ENCODE measurements around the gene FAM124A. TPM values are rescaled to one million over a fixed set of nuclear protein-coding genes. Genes with fewer than 3 reads are reported as not detected.

Gene FAM124A
- total RNA-seq, 4 donors from 2014 or later: 1.9 to 17.7 (median 2.7) TPM

GRCh38 chr13:51225029-51225428 lies 2.8 kb downstream of the FAM124A start:
- intact Hi-C loops (cut with DNase I; ENCODE audit: low total_unique reads): no loop called here
- in situ Hi-C loops (cut with MboI; ENCODE audit: low pct_ligation_motif_present in 1 of 4, low pct_unique_long_range_greater_than_20kb in 1 of 4, low sequenced_read_pairs in 3 of 4): no loop called here
- Histone ChIP-seq H3K4me1 (peaks cover 0 to 23% (median 9%) of the 10 kb centered on the region in 4 donors), H3K9me3 (no peaks in the 10 kb centered on the region), H3K36me3 (no peaks in the 10 kb centered on the region), H3K27ac (peak overlapping the region in 1 of 4 donors; percentile 23), H3K4me3 (no peak overlapping the region), H3K27me3 (peaks cover 40% of the 10 kb centered on the region)
- TF ChIP-seq POLR2AphosphoS5 (IDR thresholded peaks at IDR 0.05): no peak
- DNase-seq: no peak

- TF ChIP-seq CTCF (IDR thresholded peaks at IDR 0.05) (no peak), POLR2AphosphoS5 (IDR thresholded peaks at IDR 0.05) (no peak), EP300 (IDR thresholded peaks at IDR 0.05; ENCODE audit: low read depth) (no peak), POLR2A (IDR thresholded peaks at IDR 0.05) (no peak)
- Histone ChIP-seq H3K4me3 (no peak overlapping the region), H3K9me3 (no peaks in the 10 kb centered on the region), H3K27me3 (peaks cover 21% of the 10 kb centered on the region), H3K4me1 (peaks cover 0 to 24% (median 10%) of the 10 kb centered on the region in 4 donors), H3K36me3 (no peaks in the 10 kb centered on the region), H3K27ac (peak overlapping the region; percentile 6 to 50 (median 38))
- intact Hi-C loops (cut with DNase I; ENCODE audit: low total_unique reads): no loop called here
- WGBS, 2 donors (ENCODE audit: low coverage in 1 of 2): 57 to 58% methylated on average over 1 of the region's 1 CpG
- DNase-seq: no peak
- in situ Hi-C loops (cut with MboI; ENCODE audit: low pct_ligation_motif_present in 1 of 4, low pct_unique_long_range_greater_than_20kb in 1 of 4, low sequenced_read_pairs in 3 of 4): no loop called here
These were observed 5.2 kb downstream of the FAM124A start for GRCh38 chr13:51227404-51227803.

- intact Hi-C loops (cut with DNase I; ENCODE audit: low total_unique reads) (no loop called here), in situ Hi-C loops (cut with MboI; ENCODE audit: low pct_ligation_motif_present in 1 of 4, low pct_unique_long_range_greater_than_20kb in 1 of 4, low sequenced_read_pairs in 3 of 4) (no loop called here)
- Histone ChIP-seq H3K4me3 (no peak overlapping the region), H3K4me1 (peaks cover 0 to 15% (median 6%) of the 10 kb centered on the region in 4 donors), H3K9me3 (no peaks in the 10 kb centered on the region), H3K27ac (peak overlapping the region in 3 of 4 donors; percentile 19 to 76 (median 61)), H3K36me3 (no peaks in the 10 kb centered on the region), H3K27me3 (peaks cover 5% of the 10 kb centered on the region)
- no peak for DNase-seq
- TF ChIP-seq CTCF (IDR thresholded peaks at IDR 0.05) (no peak), POLR2A (IDR thresholded peaks at IDR 0.05) (no peak), EP300 (IDR thresholded peaks at IDR 0.05; ENCODE audit: low read depth) (no peak), POLR2AphosphoS5 (IDR thresholded peaks at IDR 0.05) (no peak)
- 87 to 88% methylated on average over 9 to 12 of the region's 12 CpGs for WGBS, 2 donors (ENCODE audit: low coverage in 1 of 2)
These were observed 7.0 kb downstream of the FAM124A start for GRCh38 chr13:51229101-51229719.

- H3K27me3 ChIP-seq: no peaks in the 10 kb centered on the region
- TF ChIP-seq POLR2AphosphoS5 (IDR thresholded peaks at IDR 0.05) (no peak), POLR2A (IDR thresholded peaks at IDR 0.05) (no peak), EP300 (IDR thresholded peaks at IDR 0.05; ENCODE audit: low read depth) (no peak), CTCF (IDR thresholded peaks at IDR 0.05) (no peak)
- no peak overlapping the region for H3K4me3 ChIP-seq
- in situ Hi-C loops (cut with MboI; ENCODE audit: low pct_ligation_motif_present in 1 of 4, low pct_unique_long_range_greater_than_20kb in 1 of 4, low sequenced_read_pairs in 3 of 4) (no loop called here), intact Hi-C loops (cut with DNase I; ENCODE audit: low total_unique reads) (no loop called here)
- no peak for DNase-seq
- H3K4me1 ChIP-seq: peaks cover 0 to 15% (median 6%) of the 10 kb centered on the region in 4 donors
- no peaks in the 10 kb centered on the region for H3K36me3 ChIP-seq
- H3K27ac ChIP-seq: peak overlapping the region in 3 of 4 donors; percentile 61 to 80 (median 76)
- WGBS, 2 donors (ENCODE audit: low coverage in 1 of 2): 48 to 73% methylated on average over 2 of the region's 2 CpGs
- H3K9me3 ChIP-seq: no peaks in the 10 kb centered on the region
These were observed 7.5 kb downstream of the FAM124A start for GRCh38 chr13:51229731-51230130.

Measured in transverse colon (tissue), 4 donors.